ENCODE results near the gene DLGAP4. TPM values are rescaled to one million over a fixed set of nuclear protein-coding genes. Genes with fewer than 3 reads are reported as not detected.
A peak's percentile ranks its signal among the peaks of the same experiment; 100 is the strongest.

The DLGAP4 gene
- total and polyA plus RNA-seq, 2 of the 13 experiments (the other 11 are each of a cell fraction or from before 2014, with no cell fraction given): 15.2 to 26.7 TPM

DNA sequence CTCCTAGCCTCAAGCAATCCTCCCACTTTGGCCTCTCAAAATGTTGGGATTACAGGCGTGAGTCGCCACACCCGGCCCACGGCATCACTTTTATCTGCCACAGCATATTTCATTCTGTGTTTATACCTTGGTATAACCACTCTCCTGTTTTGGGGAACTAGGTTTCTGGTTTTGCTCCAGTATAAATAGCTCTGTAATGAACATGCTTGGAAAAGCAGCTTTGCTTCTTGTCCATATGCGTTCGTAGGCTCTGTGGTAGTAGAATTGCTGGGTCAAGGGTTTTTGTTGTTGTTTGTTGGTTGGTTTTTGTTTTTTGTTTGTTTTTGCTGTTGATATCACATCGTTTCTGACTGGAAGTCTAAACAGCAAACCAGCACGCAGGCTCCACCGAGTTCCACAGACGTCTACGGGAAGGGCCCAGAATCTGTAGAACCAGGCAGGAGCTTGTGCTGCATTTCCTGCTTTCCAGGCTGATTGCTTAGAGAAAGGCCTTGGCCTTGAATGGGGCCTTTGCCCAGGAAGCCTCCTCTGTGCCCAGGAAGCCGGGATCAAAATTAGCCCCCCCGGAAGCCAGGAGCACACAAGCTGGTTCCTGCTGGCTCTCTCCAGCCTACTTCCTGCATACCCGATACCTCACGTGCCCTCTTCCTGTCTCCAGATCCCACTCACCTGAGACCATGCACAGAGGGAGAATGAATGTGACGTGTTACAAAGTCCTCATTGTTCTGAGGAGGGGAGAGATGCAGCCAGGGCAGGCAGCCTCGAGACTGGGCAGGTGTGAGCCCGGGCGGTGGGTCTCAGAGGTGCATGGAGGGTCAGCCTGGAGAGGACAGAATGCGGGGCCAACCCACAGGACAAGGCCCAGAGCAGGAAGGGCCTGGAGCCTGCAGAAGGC, 35.1 kb upstream of the DLGAP4 start (continued):
- TF ChIP-seq ETV6 (CRISPR knock-in tag; conservative IDR thresholded peaks at IDR 0.05) (no peak; the same call in 1 of the 2 replicates), ZNF101 (CRISPR knock-in tag; IDR thresholded peaks at IDR 0.05; ENCODE audit: borderline replicate concordance, low read depth) (no peak), ZNF17 (CRISPR knock-in tag; IDR thresholded peaks at IDR 0.05) (no peak), ATF7 (IDR thresholded peaks at IDR 0.05) (no peak), ATF7 (CRISPR knock-in tag; IDR thresholded peaks at IDR 0.05) (0 out of 2 replicates have a peak, but pooled peaks have one; percentile 24), KLF15 (CRISPR knock-in tag; IDR thresholded peaks at IDR 0.05; ENCODE audit: borderline replicate concordance) (no peak), PHB2 (IDR thresholded peaks at IDR 0.05; ENCODE audit: partially characterized antibody) (no peak), ZNF432 (CRISPR knock-in tag; IDR thresholded peaks at IDR 0.05; ENCODE audit: borderline replicate concordance) (0 out of 2 replicates have a peak, but pooled peaks have one; percentile 58), SAFB2 (CRISPR knock-in tag; IDR thresholded peaks at IDR 0.05; ENCODE audit: borderline replicate concordance, low read depth) (peak; percentile 56; the same call in 1 of the 2 replicates), TOE1 (CRISPR knock-in tag; IDR thresholded peaks at IDR 0.05) (no peak), ZNF30 (CRISPR knock-in tag; IDR thresholded peaks at IDR 0.05) (no peak)
- TF ChIP-seq, protein P1, sequence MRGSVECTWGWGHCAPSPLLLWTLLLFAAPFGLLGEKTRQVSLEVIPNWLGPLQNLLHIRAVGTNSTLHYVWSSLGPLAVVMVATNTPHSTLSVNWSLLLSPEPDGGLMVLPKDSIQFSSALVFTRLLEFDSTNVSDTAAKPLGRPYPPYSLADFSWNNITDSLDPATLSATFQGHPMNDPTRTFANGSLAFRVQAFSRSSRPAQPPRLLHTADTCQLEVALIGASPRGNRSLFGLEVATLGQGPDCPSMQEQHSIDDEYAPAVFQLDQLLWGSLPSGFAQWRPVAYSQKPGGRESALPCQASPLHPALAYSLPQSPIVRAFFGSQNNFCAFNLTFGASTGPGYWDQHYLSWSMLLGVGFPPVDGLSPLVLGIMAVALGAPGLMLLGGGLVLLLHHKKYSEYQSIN (CRISPR knock-in tag; IDR thresholded peaks at IDR 0.05; ENCODE audit: borderline replicate concordance): no peak
- TF ChIP-seq, protein P2, sequence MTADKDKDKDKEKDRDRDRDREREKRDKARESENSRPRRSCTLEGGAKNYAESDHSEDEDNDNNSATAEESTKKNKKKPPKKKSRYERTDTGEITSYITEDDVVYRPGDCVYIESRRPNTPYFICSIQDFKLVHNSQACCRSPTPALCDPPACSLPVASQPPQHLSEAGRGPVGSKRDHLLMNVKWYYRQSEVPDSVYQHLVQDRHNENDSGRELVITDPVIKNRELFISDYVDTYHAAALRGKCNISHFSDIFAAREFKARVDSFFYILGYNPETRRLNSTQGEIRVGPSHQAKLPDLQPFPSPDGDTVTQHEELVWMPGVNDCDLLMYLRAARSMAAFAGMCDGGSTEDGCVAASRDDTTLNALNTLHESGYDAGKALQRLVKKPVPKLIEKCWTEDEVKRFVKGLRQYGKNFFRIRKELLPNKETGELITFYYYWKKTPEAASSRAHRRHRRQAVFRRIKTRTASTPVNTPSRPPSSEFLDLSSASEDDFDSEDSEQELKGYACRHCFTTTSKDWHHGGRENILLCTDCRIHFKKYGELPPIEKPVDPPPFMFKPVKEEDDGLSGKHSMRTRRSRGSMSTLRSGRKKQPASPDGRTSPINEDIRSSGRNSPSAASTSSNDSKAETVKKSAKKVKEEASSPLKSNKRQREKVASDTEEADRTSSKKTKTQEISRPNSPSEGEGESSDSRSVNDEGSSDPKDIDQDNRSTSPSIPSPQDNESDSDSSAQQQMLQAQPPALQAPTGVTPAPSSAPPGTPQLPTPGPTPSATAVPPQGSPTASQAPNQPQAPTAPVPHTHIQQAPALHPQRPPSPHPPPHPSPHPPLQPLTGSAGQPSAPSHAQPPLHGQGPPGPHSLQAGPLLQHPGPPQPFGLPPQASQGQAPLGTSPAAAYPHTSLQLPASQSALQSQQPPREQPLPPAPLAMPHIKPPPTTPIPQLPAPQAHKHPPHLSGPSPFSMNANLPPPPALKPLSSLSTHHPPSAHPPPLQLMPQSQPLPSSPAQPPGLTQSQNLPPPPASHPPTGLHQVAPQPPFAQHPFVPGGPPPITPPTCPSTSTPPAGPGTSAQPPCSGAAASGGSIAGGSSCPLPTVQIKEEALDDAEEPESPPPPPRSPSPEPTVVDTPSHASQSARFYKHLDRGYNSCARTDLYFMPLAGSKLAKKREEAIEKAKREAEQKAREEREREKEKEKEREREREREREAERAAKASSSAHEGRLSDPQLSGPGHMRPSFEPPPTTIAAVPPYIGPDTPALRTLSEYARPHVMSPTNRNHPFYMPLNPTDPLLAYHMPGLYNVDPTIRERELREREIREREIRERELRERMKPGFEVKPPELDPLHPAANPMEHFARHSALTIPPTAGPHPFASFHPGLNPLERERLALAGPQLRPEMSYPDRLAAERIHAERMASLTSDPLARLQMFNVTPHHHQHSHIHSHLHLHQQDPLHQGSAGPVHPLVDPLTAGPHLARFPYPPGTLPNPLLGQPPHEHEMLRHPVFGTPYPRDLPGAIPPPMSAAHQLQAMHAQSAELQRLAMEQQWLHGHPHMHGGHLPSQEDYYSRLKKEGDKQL (CRISPR knock-in tag; IDR thresholded peaks at IDR 0.05; ENCODE audit: low read depth): 0 out of 2 replicates have a peak, but pooled peaks have one; percentile 21
- TF ChIP-seq, protein P3, sequence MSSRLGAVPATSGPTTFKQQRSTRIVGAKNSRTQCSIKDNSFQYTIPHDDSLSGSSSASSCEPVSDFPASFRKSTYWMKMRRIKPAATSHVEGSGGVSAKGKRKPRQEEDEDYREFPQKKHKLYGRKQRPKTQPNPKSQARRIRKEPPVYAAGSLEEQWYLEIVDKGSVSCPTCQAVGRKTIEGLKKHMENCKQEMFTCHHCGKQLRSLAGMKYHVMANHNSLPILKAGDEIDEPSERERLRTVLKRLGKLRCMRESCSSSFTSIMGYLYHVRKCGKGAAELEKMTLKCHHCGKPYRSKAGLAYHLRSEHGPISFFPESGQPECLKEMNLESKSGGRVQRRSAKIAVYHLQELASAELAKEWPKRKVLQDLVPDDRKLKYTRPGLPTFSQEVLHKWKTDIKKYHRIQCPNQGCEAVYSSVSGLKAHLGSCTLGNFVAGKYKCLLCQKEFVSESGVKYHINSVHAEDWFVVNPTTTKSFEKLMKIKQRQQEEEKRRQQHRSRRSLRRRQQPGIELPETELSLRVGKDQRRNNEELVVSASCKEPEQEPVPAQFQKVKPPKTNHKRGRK (CRISPR knock-in tag; IDR thresholded peaks at IDR 0.05): no peak
- TF ChIP-seq, protein P4, sequence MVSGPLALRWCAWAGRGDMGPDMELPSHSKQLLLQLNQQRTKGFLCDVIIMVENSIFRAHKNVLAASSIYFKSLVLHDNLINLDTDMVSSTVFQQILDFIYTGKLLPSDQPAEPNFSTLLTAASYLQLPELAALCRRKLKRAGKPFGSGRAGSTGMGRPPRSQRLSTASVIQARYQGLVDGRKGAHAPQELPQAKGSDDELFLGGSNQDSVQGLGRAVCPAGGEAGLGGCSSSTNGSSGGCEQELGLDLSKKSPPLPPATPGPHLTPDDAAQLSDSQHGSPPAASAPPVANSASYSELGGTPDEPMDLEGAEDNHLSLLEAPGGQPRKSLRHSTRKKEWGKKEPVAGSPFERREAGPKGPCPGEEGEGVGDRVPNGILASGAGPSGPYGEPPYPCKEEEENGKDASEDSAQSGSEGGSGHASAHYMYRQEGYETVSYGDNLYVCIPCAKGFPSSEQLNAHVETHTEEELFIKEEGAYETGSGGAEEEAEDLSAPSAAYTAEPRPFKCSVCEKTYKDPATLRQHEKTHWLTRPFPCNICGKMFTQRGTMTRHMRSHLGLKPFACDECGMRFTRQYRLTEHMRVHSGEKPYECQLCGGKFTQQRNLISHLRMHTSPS (CRISPR knock-in tag; IDR thresholded peaks at IDR 0.05; ENCODE audit: low read depth): peak; percentile 17
- TF ChIP-seq, protein P5, sequence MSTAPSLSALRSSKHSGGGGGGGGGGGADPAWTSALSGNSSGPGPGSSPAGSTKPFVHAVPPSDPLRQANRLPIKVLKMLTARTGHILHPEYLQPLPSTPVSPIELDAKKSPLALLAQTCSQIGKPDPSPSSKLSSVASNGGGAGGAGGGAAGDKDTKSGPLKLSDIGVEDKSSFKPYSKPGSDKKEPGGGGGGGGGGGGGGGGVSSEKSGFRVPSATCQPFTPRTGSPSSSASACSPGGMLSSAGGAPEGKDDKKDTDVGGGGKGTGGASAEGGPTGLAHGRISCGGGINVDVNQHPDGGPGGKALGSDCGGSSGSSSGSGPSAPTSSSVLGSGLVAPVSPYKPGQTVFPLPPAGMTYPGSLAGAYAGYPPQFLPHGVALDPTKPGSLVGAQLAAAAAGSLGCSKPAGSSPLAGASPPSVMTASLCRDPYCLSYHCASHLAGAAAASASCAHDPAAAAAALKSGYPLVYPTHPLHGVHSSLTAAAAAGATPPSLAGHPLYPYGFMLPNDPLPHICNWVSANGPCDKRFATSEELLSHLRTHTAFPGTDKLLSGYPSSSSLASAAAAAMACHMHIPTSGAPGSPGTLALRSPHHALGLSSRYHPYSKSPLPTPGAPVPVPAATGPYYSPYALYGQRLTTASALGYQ (CRISPR knock-in tag; IDR thresholded peaks at IDR 0.05): no peak

Data from HepG2 (cell line).